H1 (cell line): ENCODE measurements around the gene P2RY14.

ENCODE experiments used
- BRCA1 ChIP-seq: IDR thresholded peaks from 2 replicates; pipeline ENCODE4 v1.6.1; 2012; ENCODE audit warnings: low read depth, low read length, improper control_type of control experiment
- CEBPB ChIP-seq: IDR thresholded peaks from 2 replicates; pipeline ENCODE4 v1.6.1; 2012; ENCODE audit warnings: low read depth, low read length
- CREB1 ChIP-seq: IDR thresholded peaks from 2 replicates; pipeline ENCODE4 v1.6.1; 2012; ENCODE audit warnings: inconsistent platforms
- CTCF ChIP-seq, 3 experiments: IDR thresholded peaks; 1 replicate in 2 of 3; 2 replicates in 1 of 3; pipeline versions ENCODE4 v1.5.1 to v1.6.1; 2011; ENCODE audit warnings: low read length in 3 of 3, mild to moderate bottlenecking in 3 of 3, inconsistent platforms in 2 of 3, low read depth in 1 of 3, moderate library complexity in 1 of 3; ENCODE audit not compliant: insufficient read depth in 1 of 3; ENCODE audit errors: control extremely low read depth in 1 of 3
- EGR1 ChIP-seq: IDR thresholded peaks from 2 replicates; pipeline ENCODE4 v1.6.1; 2011; ENCODE audit warnings: low read depth, low read length, borderline replicate concordance
- EP300 ChIP-seq, 2 experiments: IDR thresholded peaks; 1 replicate in 1 of 2; 2 replicates in 1 of 2; pipeline ENCODE4 v1.6.1; 2011 to 2012; ENCODE audit warnings: low read depth in 2 of 2, low read length in 2 of 2, mild to moderate bottlenecking in 2 of 2, borderline replicate concordance in 1 of 2, inconsistent platforms in 1 of 2, moderate library complexity in 1 of 2
- EZH2 ChIP-seq: fragments of 200-600 bp; sonication (generic); IDR thresholded peaks from 2 replicates; pipeline ENCODE4 v1.7.1; 2012; ENCODE audit warnings: low read depth, mild to moderate bottlenecking, moderate library complexity, low read length, inconsistent platforms; ENCODE audit not compliant: severe bottlenecking
- JUND ChIP-seq: IDR thresholded peaks from 2 replicates; pipeline ENCODE4 v1.6.1; 2011; ENCODE audit warnings: mild to moderate bottlenecking, improper control_type of control experiment, low read length
- POLR2A ChIP-seq, 2 experiments: IDR thresholded peaks; 1 replicate in 1 of 2; 2 replicates in 1 of 2; pipeline ENCODE4 v1.6.1; 2011; ENCODE audit warnings: low read depth in 2 of 2, low read length in 2 of 2, mild to moderate bottlenecking in 2 of 2; ENCODE audit errors: control extremely low read depth in 1 of 2
- POLR2AphosphoS5 ChIP-seq: IDR thresholded peaks from 2 replicates; pipeline ENCODE4 v1.6.1; 2011; ENCODE audit warnings: low read depth, low read length
- RBBP5 ChIP-seq: IDR thresholded peaks from 2 replicates; pipeline ENCODE4 v1.7.1; 2012; ENCODE audit warnings: low read depth, mild to moderate bottlenecking, inconsistent platforms, low read length, moderate library complexity, borderline replicate concordance
- RFX5 ChIP-seq: IDR thresholded peaks from 2 replicates; pipeline ENCODE4 v1.6.1; 2011; ENCODE audit warnings: low read depth, low read length, improper control_type of control experiment, borderline replicate concordance
- SP4 ChIP-seq: IDR thresholded peaks from 2 replicates; pipeline ENCODE4 v1.6.1; 2012; ENCODE audit warnings: low read length, inconsistent platforms
- SUZ12 ChIP-seq: fragments of 200-600 bp; sonication (generic); IDR thresholded peaks from 2 replicates; pipeline ENCODE4 v1.6.1; 2012; ENCODE audit warnings: mild to moderate bottlenecking, inconsistent platforms, low read length, moderate library complexity, mixed read lengths

- no peak for TF ChIP-seq EP300 (IDR thresholded peaks at IDR 0.05; ENCODE audit: borderline replicate concordance in 1 of 2, low read depth in 2 of 2, low read length in 2 of 2)
- TF ChIP-seq CTCF (IDR thresholded peaks at IDR 0.05; ENCODE audit: control extremely low read depth in 1 of 3, insufficient read depth in 1 of 3, low read depth in 1 of 3, low read length in 3 of 3): no peak
- no peak for TF ChIP-seq POLR2A (IDR thresholded peaks at IDR 0.05; ENCODE audit: control extremely low read depth in 1 of 2, low read depth in 2 of 2, low read length in 2 of 2)
- no peak for TF ChIP-seq POLR2AphosphoS5
- TF ChIP-seq EGR1: no peak
- no peak for TF ChIP-seq SUZ12
- no peak for TF ChIP-seq RFX5
- no peak for TF ChIP-seq BRCA1
- no peak for TF ChIP-seq CREB1
- TF ChIP-seq SP4: no peak
- no peak for TF ChIP-seq CEBPB
- no peak for TF ChIP-seq EZH2
- no peak for TF ChIP-seq JUND
- no peak for TF ChIP-seq RBBP5
Observed at GRCh38 chr3:151227266-151227806, 51.0 kb downstream of the P2RY14 start.
